SW 1271 (cell line): Measurements from ENCODE around the gene MRPS34.
A peak's percentile ranks its signal among the peaks of the same experiment; 100 is the strongest.

Experiments
- DNase-seq, 2 experiments: peaks; one replicate each; lab custom pipeline; 2025; lab: John Stamatoyannopoulos, UW

Gene MRPS34

GRCh38 chr16:1781254-1781653 is 8.3 kb upstream of the MRPS34 start:
- no peak for DNase-seq

DNA sequence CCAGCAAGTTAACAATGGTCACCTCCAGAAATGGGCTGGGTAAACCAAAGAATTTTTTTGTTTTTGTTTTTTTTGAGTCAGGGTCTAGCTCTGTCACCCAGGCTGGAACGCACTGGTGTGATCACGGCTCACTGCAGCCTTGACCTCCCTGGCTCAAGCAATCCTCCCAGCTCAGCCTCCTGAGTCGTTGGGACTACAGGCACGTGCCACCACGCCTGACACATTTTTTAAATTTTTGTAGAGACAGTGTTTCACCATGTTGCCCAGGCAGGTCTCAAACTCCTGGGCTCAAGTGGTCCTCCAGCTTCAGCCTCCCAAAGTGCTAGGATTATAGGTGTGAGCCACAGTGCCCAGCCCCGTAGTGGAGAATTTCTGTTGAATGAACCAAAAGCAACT is 7.7 kb upstream of the MRPS34 start:
- no peak for DNase-seq

DNA sequence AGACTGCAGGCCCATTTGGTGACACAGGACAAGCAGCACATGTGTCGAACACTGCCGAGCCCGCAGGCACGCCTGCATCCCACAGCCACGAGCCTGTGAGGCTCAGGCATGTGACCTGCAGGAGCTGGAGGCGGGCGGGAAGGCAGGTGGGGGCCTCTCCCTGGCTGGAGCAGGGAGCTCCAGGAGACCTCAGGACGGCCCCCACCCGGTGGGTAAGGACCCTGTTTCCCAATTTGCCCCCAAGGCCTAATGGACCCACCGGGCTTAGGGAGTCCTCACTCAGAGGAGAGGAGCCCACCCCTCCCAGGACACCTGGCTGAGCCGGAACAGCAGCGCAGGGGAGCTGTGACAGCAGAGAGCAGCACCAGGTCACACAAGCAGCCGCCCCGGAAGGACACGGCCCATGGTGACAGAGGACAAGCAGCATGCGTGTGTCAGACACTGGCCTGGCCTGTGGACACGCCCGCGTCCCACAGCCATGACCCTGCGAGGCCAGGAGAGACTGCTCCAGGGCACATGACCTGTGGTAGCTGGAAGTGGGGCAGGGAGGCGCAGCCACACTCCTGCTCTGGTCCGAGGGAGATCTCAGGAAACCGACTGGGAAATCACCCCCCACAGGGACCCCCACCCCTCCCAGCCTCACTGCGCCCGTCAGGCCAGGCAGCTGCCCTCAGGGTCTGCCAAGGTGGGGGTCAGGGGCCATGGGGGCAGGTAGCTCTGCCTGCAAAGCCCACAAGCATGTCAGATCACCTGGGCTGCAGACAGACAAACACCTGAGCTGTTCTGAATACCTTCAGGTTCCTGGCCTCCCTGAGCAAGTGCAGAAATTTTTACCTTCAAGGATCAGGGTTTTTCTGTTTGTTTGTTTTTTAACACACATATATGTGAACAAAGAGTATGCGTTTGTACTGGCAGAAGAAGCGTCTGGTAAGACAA is 7.1 kb upstream of the MRPS34 start:
- DNase-seq = no peak

DNA sequence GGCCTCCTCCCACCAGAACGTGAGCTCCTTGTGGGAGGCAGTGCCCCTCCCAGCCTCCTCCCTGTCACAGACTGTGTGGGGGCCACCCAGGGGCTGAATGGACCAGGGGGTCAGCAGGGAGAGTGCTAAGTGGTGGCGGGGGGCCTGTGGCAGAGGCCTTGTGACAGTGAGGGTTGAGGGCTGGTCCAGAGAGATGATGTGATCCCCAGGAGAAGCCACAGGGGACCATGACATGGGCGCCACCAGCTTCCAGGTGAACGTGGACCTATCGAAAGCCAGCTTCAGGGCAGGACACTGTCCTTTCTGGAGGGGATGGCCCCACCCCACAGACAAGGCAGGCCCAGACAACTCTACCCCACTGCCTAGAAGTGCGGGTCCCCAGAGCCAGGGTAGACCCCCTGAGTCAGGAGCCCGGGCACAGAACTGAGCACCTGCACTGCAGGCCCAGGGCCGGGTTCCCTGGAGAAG is 6.3 kb upstream of the MRPS34 start:
- DNase-seq = no peak

- DNase-seq = no peak
Observed at GRCh38 chr16:1778200-1779179, 5.6 kb upstream of the MRPS34 start.

DNA sequence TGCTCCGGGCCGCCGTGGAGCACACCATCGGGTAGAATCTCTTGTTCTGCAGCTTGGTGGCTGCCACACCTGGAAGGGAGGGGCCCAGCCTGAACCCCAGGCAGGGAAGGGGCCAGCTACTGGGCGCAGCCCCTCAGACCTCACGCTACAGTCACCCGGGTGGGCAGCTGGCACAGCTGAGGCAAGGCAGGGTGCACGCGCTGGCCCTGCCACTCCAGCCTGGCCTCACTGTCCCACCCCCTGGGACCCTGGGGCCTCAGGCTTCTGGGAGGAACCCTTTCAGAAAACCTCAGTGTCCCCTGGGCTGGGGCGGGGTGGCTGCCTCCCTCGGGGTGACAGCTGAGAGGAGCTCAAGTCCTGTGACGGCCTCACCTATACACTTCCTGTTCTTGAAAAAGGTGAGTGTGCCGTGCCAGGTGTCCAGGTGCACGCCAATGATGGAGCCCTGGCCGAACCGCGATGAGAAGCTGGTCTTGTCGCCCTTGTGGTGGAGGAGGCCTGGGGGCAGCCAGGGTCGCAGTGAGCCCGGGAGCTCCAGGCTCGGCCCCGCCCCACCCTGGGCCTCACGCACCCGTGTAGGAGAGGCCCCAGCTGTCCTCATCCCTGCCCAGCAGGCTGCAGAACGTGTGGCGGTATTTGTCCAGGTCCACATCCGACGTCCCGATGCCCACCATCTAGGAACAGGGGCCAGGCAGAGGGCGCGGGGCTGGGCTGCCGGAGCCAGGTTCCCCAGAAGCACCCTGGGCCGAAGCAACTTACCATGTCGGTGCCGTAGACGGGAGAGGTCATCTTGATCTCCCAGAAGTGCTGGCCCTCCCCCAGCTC is 4.7 kb upstream of the MRPS34 start:
- no peak for DNase-seq

DNA sequence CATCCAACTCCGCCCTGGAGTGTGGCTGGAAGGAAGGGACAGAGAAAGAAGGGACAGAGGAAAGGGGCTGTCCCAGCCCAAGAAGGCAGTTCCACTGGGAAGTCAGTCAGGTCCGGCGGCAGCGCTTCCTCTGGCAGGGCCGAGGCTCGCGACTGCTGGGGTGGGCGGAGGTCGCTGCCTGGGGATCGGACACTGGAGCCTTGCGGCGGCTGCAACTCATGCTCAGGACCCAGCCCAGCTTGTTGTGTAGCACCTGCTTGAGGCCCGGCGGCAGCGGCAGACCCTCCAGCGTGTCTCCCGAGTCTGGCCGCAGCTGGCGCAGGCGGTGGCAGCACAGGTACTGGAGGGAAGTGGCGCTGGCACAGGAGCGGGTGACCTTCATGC is 4.0 kb upstream of the MRPS34 start:
- DNase-seq = no peak

DNA sequence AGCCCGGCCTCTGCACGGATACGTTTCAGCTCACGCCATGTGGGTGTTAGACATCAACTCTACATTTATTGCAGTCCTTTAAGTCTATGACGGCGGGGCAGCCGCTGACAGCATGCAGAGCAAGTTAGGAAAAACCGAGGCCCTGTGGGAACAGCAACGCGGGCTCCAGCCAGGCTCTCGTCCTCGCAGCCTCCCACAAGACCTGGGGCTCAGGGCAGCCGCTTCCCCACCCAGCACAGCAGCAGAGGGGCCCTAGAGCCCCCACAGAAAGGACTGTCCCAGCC is 3.7 kb upstream of the MRPS34 start:
- no peak for DNase-seq

GRCh38 chr16:1775846-1776671 is 3.1 kb upstream of the MRPS34 start:
- no peak for DNase-seq

- no peak for DNase-seq
Observed at GRCh38 chr16:1775006-1775845, 2.3 kb upstream of the MRPS34 start.

DNA sequence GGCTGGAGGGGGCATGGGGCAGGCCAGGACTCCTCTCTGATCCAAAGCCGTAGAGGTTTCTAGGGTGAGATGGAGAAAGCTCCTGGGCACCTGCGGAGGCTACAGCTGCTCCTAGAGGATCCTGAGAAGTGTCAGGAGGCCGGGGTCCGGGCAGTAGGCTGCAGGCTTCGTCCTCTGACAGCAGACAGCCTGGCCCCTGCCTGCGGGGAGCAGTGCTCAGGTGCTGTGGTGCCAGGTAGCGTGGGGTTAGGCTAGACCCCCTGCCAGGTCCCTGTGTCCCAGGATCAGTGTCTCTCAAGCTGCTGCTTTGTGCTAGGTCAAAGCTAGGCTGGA is 1.5 kb upstream of the MRPS34 start:
- no peak for DNase-seq

- peak in 1 of 2 experiments; percentile 18 for DNase-seq
Observed at GRCh38 chr16:1773703-1774447, 941 bp upstream of the MRPS34 start.

GRCh38 chr16:1772362-1772907 is 499 bp downstream of the MRPS34 start, which contains the start of gene EME2:
TSS of gene EME2 (plus strand) at chr16:1772810. CDS start at chr16:1773228, 418 bp downstream.
- no peak for DNase-seq

- peak in 1 of 2 experiments; percentile 10 for DNase-seq
Observed at GRCh38 chr16:1771864-1772361, 1.0 kb downstream of the MRPS34 start.

DNA sequence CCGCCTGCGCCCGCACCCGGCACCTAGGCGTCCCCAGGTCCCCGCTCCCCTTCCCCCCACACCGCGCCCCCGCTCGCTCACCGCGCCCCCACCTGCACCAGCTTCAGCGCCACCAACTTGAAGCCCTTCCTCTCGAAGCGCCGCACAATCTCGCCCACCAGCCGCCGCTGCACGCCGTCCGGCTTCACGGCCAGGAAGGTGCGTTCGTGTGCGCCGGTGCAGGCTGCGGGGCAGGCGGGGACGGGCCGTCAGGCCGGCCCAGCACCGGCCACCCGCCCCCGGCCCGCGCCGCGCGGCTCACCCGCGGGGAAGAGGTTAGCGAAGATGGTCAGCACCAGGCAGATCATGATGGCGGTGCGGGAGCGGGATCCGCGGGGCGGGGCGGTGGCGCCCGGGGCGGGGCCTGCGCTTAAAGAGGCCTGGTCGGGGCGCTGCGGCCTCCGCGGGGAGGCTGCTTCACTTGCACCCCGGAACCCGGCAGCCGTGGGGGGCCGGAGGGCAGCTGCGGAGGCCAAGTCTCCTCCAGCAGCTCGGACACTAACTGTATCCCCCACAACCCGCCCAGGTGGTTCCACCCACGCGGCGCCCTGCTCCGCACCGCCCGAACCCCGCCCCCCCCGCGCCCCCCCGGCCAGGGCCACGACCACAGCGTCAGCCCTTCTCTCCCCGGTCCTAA is 1.6 kb downstream of the MRPS34 start, which contains the start of gene NME3:
TSS of gene NME3 (minus strand) at position 356 of the 676 bp plus-strand sequence. CDS start at position 347, 9 bp downstream.
- DNase-seq = peak in 1 of 2 experiments; percentile 41

GRCh38 chr16:1770328-1771187 is 2.4 kb downstream of the MRPS34 start:
- peak; percentile 27 to 45 for DNase-seq
